ENCODE data around the gene TGIF1.

Gene TGIF1

GRCh38 chr18:3440341-3440740 is 9.6 kb upstream of the TGIF1 start:
- DNase-seq: no peak

- peak; percentile 75 for DNase-seq
These were observed 8.7 kb upstream of the TGIF1 start for GRCh38 chr18:3441290-3441689.

GRCh38 chr18:3442919-3443318 is 7.1 kb upstream of the TGIF1 start:
- peak; percentile 78 for DNase-seq

- peak; percentile 54 for DNase-seq
These were observed 5.7 kb upstream of the TGIF1 start for GRCh38 chr18:3444296-3444695.

GRCh38 chr18:3444954-3445353 is 5.0 kb upstream of the TGIF1 start:
- no peak for DNase-seq

GRCh38 chr18:3447068-3447894 is 2.7 kb upstream of the TGIF1 start:
- peak; percentile 88 for DNase-seq

GRCh38 chr18:3447895-3448837 is 1.8 kb upstream of the TGIF1 start:
- DNase-seq: peak; percentile 99

GRCh38 chr18:3448838-3449511 is 997 bp upstream of the TGIF1 start:
- peak; percentile 96 for DNase-seq

- DNase-seq: no peak
These were observed 410 bp upstream of the TGIF1 start for GRCh38 chr18:3449512-3450011.

- DNase-seq: no peak
These were observed 819 bp downstream of the TGIF1 start for GRCh38 chr18:3450799-3451182.

- DNase-seq: peak; percentile 89
These were observed 1.4 kb downstream of the TGIF1 start for GRCh38 chr18:3451183-3451988.

- peak; percentile 64 for DNase-seq
These were observed 2.2 kb downstream of the TGIF1 start for GRCh38 chr18:3451989-3452749.

- no peak for DNase-seq
These were observed 3.0 kb downstream of the TGIF1 start for GRCh38 chr18:3452750-3453539.

- peak; percentile 61 for DNase-seq
These were observed 3.8 kb downstream of the TGIF1 start for GRCh38 chr18:3453540-3454364.

- DNase-seq: peak; percentile 85
These were observed 4.6 kb downstream of the TGIF1 start for GRCh38 chr18:3454365-3455089.

- no peak for DNase-seq
These were observed 5.2 kb downstream of the TGIF1 start for GRCh38 chr18:3455090-3455635.

- DNase-seq: no peak
These were observed 6.1 kb downstream of the TGIF1 start for GRCh38 chr18:3455907-3456685.

GRCh38 chr18:3456686-3457069 is 6.7 kb downstream of the TGIF1 start:
- DNase-seq: no peak

Measured in hematopoietic multipotent progenitor cell treated with erythropoietin and hydrocortisone succinate and interleukin-3 and kit ligand, for 4 days (in vitro differentiated cells).